Measurements from ENCODE around the gene LMTK3. TPM values are rescaled to one million over a fixed set of nuclear protein-coding genes. Genes with fewer than 3 reads are reported as not detected.
A peak's percentile ranks its signal among the peaks of the same experiment; 100 is the strongest.

The LMTK3 gene
- total and polyA plus RNA-seq, 2 donors (not counting 1 experiment from before 2014, with no cell fraction given) = 0.17 TPM; not detected in 1

DNA sequence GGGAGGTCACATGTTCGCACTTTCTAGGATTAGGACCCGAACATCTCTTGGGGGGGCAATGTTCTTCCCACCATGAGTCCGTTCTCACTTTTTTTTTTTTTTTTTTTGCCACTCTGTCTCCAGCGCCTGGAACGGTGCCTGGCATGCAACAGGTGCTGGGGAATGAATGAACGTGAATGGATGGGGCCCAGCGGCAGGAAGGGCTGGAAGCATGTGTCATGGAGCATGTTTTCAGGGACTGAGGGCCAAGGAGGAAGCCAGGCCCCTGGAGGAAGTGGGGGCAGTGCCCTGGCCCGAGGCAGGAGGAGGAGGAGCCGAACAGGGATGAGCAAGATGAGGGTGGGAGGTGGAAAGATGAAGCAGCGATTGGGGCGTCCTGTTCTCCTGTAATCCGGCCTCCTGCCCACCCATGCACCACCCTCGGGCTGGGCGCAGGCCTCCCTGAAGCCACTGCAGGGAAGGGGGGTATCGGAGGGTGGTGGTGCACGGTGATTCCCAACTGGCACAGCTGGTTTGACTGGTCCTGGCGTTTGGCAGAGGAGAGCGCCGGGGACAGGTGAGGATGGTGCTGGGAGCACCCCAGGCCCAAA is 31.6 kb upstream of the LMTK3 start:
- no peaks in the 10 kb centered on the region for H3K36me3 ChIP-seq (ENCODE audit: control insufficient read depth, insufficient read depth, low read length)
- H3K4me1 ChIP-seq (ENCODE audit: control insufficient read depth, extremely low read depth, insufficient read depth, low read length) = no peaks in the 10 kb centered on the region

DNA sequence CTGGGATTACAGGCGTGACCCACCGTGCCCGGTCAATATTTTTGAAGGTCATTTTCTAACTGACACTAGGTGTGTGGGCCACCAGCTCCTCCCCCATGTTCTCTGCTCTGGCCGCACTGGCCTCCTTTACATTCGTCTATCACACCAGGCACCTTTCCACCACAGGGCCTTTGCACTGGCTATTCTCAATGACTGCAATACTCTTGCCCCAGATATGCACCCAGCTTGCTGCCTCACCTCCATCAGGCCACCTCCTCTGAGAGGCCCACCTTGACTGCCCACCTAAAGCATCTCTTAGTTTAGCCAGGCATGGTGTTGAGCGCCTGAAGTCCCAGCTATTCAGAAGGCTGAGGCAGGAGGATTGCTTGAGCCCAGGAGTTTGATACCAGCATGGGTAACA is 30.2 kb upstream of the LMTK3 start:
- TF ChIP-seq EZH2 (IDR thresholded peaks at IDR 0.05; ENCODE audit: low read length, missing control alignments) = no peak
- TF ChIP-seq, protein P1, sequence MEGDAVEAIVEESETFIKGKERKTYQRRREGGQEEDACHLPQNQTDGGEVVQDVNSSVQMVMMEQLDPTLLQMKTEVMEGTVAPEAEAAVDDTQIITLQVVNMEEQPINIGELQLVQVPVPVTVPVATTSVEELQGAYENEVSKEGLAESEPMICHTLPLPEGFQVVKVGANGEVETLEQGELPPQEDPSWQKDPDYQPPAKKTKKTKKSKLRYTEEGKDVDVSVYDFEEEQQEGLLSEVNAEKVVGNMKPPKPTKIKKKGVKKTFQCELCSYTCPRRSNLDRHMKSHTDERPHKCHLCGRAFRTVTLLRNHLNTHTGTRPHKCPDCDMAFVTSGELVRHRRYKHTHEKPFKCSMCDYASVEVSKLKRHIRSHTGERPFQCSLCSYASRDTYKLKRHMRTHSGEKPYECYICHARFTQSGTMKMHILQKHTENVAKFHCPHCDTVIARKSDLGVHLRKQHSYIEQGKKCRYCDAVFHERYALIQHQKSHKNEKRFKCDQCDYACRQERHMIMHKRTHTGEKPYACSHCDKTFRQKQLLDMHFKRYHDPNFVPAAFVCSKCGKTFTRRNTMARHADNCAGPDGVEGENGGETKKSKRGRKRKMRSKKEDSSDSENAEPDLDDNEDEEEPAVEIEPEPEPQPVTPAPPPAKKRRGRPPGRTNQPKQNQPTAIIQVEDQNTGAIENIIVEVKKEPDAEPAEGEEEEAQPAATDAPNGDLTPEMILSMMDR (conservative IDR thresholded peaks at IDR 0.05 in 1 of 2, IDR thresholded peaks at IDR 0.05 in 1 of 2; ENCODE audit: low read depth in 1 of 2, low read length in 2 of 2) = no peak
- H3K4me1 ChIP-seq (ENCODE audit: control insufficient read depth, extremely low read depth, insufficient read depth, low read length) = no peaks in the 10 kb centered on the region
- no peak overlapping the region for H3K9ac ChIP-seq (ENCODE audit: insufficient read depth, low read length)
- no peaks in the 10 kb centered on the region for H3K27me3 ChIP-seq (ENCODE audit: control insufficient read depth, insufficient read depth, low read length)
- no peaks in the 10 kb centered on the region for H3K9me3 ChIP-seq (ENCODE audit: control insufficient read depth, insufficient read depth, low read depth, low read length)
- no peak overlapping the region for H3K27ac ChIP-seq (ENCODE audit: insufficient read depth, low read length)
- H3K4me2 ChIP-seq (ENCODE audit: extremely low read depth, insufficient read depth, low read length) = no peak overlapping the region
- H3K36me3 ChIP-seq (ENCODE audit: control insufficient read depth, insufficient read depth, low read length) = no peaks in the 10 kb centered on the region
- H3K4me3 ChIP-seq (replicated peaks in 1 of 4; ENCODE audit: control extremely low read depth in 1 of 4, insufficient read depth in 1 of 4, low read depth in 3 of 4, low read length in 4 of 4) = no peak overlapping the region
- DNase-seq (ENCODE audit: low read depth in 2 of 2) = no peak
- no peaks in the 10 kb centered on the region for H3K79me2 ChIP-seq (ENCODE audit: control insufficient read depth, insufficient read depth, low read length)
- no peak overlapping the region for H2AFZ ChIP-seq (ENCODE audit: low read length)
- H4K20me1 ChIP-seq (ENCODE audit: control insufficient read depth, extremely low read depth, insufficient read depth, low read length) = no peaks in the 10 kb centered on the region

More for the DNA sequence above, 31.6 kb upstream of the LMTK3 start:
- no peak overlapping the region for H3K4me3 ChIP-seq (replicated peaks in 1 of 4; ENCODE audit: control extremely low read depth in 1 of 4, insufficient read depth in 1 of 4, low read depth in 3 of 4, low read length in 4 of 4)
- H3K9ac ChIP-seq (ENCODE audit: insufficient read depth, low read length) = no peak overlapping the region
- H3K9me3 ChIP-seq (ENCODE audit: control insufficient read depth, insufficient read depth, low read depth, low read length) = no peaks in the 10 kb centered on the region
- DNase-seq (ENCODE audit: low read depth in 2 of 2) = peak; percentile 11 to 59
- TF ChIP-seq, protein P1 (conservative IDR thresholded peaks at IDR 0.05 in 1 of 2, IDR thresholded peaks at IDR 0.05 in 1 of 2; ENCODE audit: low read depth in 1 of 2, low read length in 2 of 2) = no peak
- TF ChIP-seq EZH2 (IDR thresholded peaks at IDR 0.05; ENCODE audit: low read length, missing control alignments) = no peak
- H2AFZ ChIP-seq (ENCODE audit: low read length) = peak overlapping the region; percentile 13
- H3K4me2 ChIP-seq (ENCODE audit: extremely low read depth, insufficient read depth, low read length) = no peak overlapping the region
- no peaks in the 10 kb centered on the region for H3K27me3 ChIP-seq (ENCODE audit: control insufficient read depth, insufficient read depth, low read length)
- H3K79me2 ChIP-seq (ENCODE audit: control insufficient read depth, insufficient read depth, low read length) = no peaks in the 10 kb centered on the region
- H3K27ac ChIP-seq (ENCODE audit: insufficient read depth, low read length) = no peak overlapping the region
- H4K20me1 ChIP-seq (ENCODE audit: control insufficient read depth, extremely low read depth, insufficient read depth, low read length) = no peaks in the 10 kb centered on the region

DNA sequence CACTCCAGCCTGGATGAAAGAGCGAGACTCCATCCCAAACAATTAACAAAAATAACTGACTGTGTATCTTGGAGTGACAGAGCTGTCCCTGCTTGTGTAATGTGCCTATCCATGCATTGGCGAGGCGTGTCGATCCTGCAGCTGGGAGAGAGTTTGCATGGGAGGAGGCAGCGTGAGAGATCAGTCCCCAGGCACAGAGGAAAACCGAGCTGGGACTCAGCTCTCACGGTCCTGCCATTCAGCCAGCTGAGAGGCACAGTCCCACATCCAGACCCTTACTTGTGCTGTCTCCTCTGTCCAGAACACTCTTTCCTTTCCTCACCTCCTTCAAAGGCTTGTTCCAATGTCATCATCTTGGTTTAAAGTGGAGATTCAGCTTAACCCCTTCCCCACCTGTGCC is 28.5 kb upstream of the LMTK3 start:
- H3K4me3 ChIP-seq (replicated peaks in 1 of 4; ENCODE audit: control extremely low read depth in 1 of 4, insufficient read depth in 1 of 4, low read depth in 3 of 4, low read length in 4 of 4) = no peak overlapping the region
- H3K4me2 ChIP-seq (ENCODE audit: extremely low read depth, insufficient read depth, low read length) = no peak overlapping the region
- H3K4me1 ChIP-seq (ENCODE audit: control insufficient read depth, extremely low read depth, insufficient read depth, low read length) = no peaks in the 10 kb centered on the region
- H3K79me2 ChIP-seq (ENCODE audit: control insufficient read depth, insufficient read depth, low read length) = no peaks in the 10 kb centered on the region
- no peaks in the 10 kb centered on the region for H3K36me3 ChIP-seq (ENCODE audit: control insufficient read depth, insufficient read depth, low read length)
- H3K27ac ChIP-seq (ENCODE audit: insufficient read depth, low read length) = no peak overlapping the region
- no peak for TF ChIP-seq EZH2 (IDR thresholded peaks at IDR 0.05; ENCODE audit: low read length, missing control alignments)
- TF ChIP-seq, protein P1 (conservative IDR thresholded peaks at IDR 0.05 in 1 of 2, IDR thresholded peaks at IDR 0.05 in 1 of 2; ENCODE audit: low read depth in 1 of 2, low read length in 2 of 2) = no peak
- no peak overlapping the region for H3K9ac ChIP-seq (ENCODE audit: insufficient read depth, low read length)
- H3K9me3 ChIP-seq (ENCODE audit: control insufficient read depth, insufficient read depth, low read depth, low read length) = no peaks in the 10 kb centered on the region
- no peak for DNase-seq (ENCODE audit: low read depth in 2 of 2)
- H4K20me1 ChIP-seq (ENCODE audit: control insufficient read depth, extremely low read depth, insufficient read depth, low read length) = no peaks in the 10 kb centered on the region
- H2AFZ ChIP-seq (ENCODE audit: low read length) = peak overlapping the region; percentile 13
- H3K27me3 ChIP-seq (ENCODE audit: control insufficient read depth, insufficient read depth, low read length) = no peaks in the 10 kb centered on the region
